ENCODE results near the gene ALKBH2.

Gene ALKBH2

DNA sequence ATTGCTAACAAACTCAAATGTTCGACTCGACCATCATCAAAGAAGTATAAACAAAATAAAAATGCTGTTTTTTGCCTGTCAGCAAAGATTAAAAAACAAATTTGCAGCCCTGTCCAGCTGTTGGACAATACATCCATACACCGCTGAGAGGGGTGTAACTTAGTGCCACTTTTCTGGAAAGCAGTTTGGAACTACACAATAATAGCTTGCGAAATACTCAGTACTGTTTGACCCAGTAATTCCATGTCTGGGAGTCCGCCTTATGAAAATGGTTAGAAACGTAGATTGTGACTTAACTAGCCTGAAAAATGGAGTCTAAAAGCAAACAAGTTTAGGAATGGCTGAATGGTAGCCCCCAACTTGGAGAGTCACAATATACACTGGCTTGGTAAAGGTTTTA, 34.5 kb downstream of the ALKBH2 start:
- TF ChIP-seq, protein P1, sequence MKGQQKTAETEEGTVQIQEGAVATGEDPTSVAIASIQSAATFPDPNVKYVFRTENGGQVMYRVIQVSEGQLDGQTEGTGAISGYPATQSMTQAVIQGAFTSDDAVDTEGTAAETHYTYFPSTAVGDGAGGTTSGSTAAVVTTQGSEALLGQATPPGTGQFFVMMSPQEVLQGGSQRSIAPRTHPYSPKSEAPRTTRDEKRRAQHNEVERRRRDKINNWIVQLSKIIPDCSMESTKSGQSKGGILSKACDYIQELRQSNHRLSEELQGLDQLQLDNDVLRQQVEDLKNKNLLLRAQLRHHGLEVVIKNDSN (IDR thresholded peaks at IDR 0.05): no peak
- TF ChIP-seq EGR1 (IDR thresholded peaks at IDR 0.05) (no peak), NFIC (IDR thresholded peaks at IDR 0.05) (no peak), RAD21 (IDR thresholded peaks at IDR 0.05; ENCODE audit: low read depth) (no peak), EP300 (IDR thresholded peaks at IDR 0.05; ENCODE audit: borderline replicate concordance) (no peak)
- TF ChIP-seq, protein P2, sequence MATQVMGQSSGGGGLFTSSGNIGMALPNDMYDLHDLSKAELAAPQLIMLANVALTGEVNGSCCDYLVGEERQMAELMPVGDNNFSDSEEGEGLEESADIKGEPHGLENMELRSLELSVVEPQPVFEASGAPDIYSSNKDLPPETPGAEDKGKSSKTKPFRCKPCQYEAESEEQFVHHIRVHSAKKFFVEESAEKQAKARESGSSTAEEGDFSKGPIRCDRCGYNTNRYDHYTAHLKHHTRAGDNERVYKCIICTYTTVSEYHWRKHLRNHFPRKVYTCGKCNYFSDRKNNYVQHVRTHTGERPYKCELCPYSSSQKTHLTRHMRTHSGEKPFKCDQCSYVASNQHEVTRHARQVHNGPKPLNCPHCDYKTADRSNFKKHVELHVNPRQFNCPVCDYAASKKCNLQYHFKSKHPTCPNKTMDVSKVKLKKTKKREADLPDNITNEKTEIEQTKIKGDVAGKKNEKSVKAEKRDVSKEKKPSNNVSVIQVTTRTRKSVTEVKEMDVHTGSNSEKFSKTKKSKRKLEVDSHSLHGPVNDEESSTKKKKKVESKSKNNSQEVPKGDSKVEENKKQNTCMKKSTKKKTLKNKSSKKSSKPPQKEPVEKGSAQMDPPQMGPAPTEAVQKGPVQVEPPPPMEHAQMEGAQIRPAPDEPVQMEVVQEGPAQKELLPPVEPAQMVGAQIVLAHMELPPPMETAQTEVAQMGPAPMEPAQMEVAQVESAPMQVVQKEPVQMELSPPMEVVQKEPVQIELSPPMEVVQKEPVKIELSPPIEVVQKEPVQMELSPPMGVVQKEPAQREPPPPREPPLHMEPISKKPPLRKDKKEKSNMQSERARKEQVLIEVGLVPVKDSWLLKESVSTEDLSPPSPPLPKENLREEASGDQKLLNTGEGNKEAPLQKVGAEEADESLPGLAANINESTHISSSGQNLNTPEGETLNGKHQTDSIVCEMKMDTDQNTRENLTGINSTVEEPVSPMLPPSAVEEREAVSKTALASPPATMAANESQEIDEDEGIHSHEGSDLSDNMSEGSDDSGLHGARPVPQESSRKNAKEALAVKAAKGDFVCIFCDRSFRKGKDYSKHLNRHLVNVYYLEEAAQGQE (IDR thresholded peaks at IDR 0.05; ENCODE audit: low read depth): no peak

DNA sequence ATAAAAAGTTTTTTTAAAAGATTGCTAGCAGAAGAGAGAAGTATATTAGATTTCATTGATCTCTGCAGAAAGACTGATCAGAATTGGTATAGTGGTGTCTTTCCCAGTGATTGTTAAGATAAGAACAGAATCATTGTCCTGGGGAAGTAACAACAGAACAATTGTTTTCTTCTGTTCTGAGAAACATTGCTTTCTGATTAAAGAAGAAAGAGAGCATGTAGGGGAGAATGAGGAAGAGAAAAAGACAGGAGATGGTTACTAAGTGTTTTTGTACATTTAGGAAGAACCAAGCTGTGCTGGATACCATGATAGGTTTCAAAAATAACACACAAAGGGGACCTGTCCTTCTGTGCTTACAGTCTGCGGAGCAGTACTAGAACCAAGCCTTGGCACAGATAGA, 35.9 kb downstream of the ALKBH2 start:
- TF ChIP-seq RAD21 (IDR thresholded peaks at IDR 0.05; ENCODE audit: low read depth): no peak
- no peak for TF ChIP-seq YY1 (IDR thresholded peaks at IDR 0.05; ENCODE audit: low read depth)
- TF ChIP-seq CEBPB (IDR thresholded peaks at IDR 0.05): no peak
- no peak for TF ChIP-seq EGR1 (IDR thresholded peaks at IDR 0.05)
- TF ChIP-seq, protein P3, sequence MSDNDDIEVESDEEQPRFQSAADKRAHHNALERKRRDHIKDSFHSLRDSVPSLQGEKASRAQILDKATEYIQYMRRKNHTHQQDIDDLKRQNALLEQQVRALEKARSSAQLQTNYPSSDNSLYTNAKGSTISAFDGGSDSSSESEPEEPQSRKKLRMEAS (IDR thresholded peaks at IDR 0.05): no peak
- TF ChIP-seq FOXM1 (IDR thresholded peaks at IDR 0.05; ENCODE audit: borderline replicate concordance, low read depth): no peak
- no peak for TF ChIP-seq TAF1 (IDR thresholded peaks at IDR 0.05; ENCODE audit: low read depth)
- no peak for TF ChIP-seq ZBTB7A (IDR thresholded peaks at IDR 0.05; ENCODE audit: low read depth)
- no peak for TF ChIP-seq TEAD4 (IDR thresholded peaks at IDR 0.05)
- TF ChIP-seq, protein P2 (IDR thresholded peaks at IDR 0.05; ENCODE audit: low read depth): no peak
- no peak for TF ChIP-seq EP300 (IDR thresholded peaks at IDR 0.05; ENCODE audit: borderline replicate concordance)
- TF ChIP-seq, protein P1 (IDR thresholded peaks at IDR 0.05): no peak
- no peak for TF ChIP-seq CREB1 (IDR thresholded peaks at IDR 0.05; ENCODE audit: low read depth)
- TF ChIP-seq TCF12 (IDR thresholded peaks at IDR 0.05; ENCODE audit: low read depth): no peak
- TF ChIP-seq NFIC (IDR thresholded peaks at IDR 0.05): no peak

DNA sequence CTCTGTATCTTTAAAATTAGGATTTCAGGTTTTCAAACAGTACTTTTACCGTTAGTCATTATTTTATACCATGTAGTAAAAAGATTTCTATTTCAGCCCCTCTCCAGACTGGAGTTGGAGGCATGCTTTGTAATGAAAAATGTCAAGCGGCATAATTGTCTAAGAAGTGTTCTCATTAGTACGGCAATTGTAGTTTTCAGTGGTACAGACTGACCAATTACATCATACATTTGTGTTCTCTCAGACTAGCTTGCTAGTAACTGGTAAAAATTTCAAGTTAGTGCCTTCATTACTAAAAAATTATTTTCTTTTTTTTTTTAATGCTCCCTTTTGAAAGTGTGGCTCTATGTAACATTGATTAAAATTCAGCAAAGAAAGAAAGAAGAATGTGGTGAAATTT, 36.4 kb downstream of the ALKBH2 start:
- TF ChIP-seq ZBTB7A (IDR thresholded peaks at IDR 0.05; ENCODE audit: low read depth): no peak
- TF ChIP-seq CREB1 (IDR thresholded peaks at IDR 0.05; ENCODE audit: low read depth): no peak
- no peak for TF ChIP-seq TEAD4 (IDR thresholded peaks at IDR 0.05)
- no peak for TF ChIP-seq EP300 (IDR thresholded peaks at IDR 0.05; ENCODE audit: borderline replicate concordance)

DNA sequence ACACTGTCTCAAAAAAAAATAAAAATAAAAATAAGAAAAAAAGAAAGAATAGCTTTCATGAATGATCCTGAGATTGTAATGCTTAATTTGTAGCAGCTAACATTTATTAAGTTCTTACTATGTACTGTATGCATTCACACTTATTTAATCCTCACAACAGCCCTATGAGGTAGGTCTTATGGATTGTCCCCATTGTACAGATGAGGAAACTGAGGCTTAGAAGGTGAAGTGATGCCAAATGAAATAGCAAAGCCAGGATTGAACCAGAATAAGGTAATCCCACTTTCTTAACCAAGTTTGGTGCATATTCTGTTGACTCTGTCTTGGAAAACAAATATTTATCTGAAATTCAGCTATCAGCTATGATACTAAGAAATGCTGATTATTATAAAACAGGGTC, 38.8 kb downstream of the ALKBH2 start:
- TF ChIP-seq EP300 (IDR thresholded peaks at IDR 0.05; ENCODE audit: borderline replicate concordance) (no peak), YY1 (IDR thresholded peaks at IDR 0.05; ENCODE audit: low read depth) (no peak), CREB1 (IDR thresholded peaks at IDR 0.05; ENCODE audit: low read depth) (no peak), FOXM1 (IDR thresholded peaks at IDR 0.05; ENCODE audit: borderline replicate concordance, low read depth) (no peak), NFIC (IDR thresholded peaks at IDR 0.05) (no peak), CEBPB (IDR thresholded peaks at IDR 0.05) (no peak), TEAD4 (IDR thresholded peaks at IDR 0.05) (no peak), ZBTB7A (IDR thresholded peaks at IDR 0.05; ENCODE audit: low read depth) (no peak)
- TF ChIP-seq, protein P3 (IDR thresholded peaks at IDR 0.05): no peak
- TF ChIP-seq, protein P1 (IDR thresholded peaks at IDR 0.05): no peak

DNA sequence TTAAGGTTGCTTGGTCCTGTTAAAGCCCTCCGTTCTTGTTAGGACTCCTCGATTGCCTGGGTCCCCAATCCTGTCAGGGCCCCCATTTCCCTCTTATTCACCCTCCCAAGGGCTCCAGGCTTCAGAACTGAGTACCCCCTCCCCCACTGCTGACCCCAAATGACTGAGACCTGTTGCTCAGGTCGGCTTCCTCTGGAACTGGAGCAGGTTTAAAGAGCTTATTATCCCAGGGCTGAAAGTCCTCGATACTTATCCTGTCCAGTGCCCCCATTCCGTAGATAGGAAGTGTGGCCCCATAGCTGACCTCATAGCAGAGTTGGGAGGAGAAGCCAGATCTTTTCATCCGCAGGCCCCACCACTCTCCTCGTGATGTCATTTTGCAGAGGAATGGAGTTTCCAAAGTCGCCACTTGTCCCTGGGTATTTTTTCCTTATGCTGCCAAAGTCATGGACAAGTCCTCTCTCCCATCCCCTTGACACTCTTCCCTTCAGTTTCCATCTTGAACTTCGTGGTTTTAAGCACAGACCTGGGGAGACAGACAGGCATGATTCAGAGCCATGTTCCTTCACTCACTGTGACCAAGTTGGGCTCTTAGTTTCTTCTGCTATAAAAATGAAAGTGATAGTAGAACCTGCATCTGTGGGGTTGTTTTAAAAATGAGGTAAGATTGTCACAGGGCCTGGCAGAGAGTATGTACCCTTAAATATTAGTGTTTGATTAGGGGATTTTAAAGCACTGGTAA, 39.7 kb downstream of the ALKBH2 start:
- TF ChIP-seq NFIC (IDR thresholded peaks at IDR 0.05) (no peak), TAF1 (IDR thresholded peaks at IDR 0.05; ENCODE audit: low read depth) (no peak), CEBPB (IDR thresholded peaks at IDR 0.05) (no peak), YY1 (IDR thresholded peaks at IDR 0.05; ENCODE audit: low read depth) (no peak), EGR1 (IDR thresholded peaks at IDR 0.05) (no peak), TCF12 (IDR thresholded peaks at IDR 0.05; ENCODE audit: low read depth) (no peak), EP300 (IDR thresholded peaks at IDR 0.05; ENCODE audit: borderline replicate concordance) (no peak), TEAD4 (IDR thresholded peaks at IDR 0.05) (no peak), CREB1 (IDR thresholded peaks at IDR 0.05; ENCODE audit: low read depth) (no peak), RAD21 (IDR thresholded peaks at IDR 0.05; ENCODE audit: low read depth) (no peak), ZBTB7A (IDR thresholded peaks at IDR 0.05; ENCODE audit: low read depth) (no peak)
- TF ChIP-seq, protein P1 (IDR thresholded peaks at IDR 0.05): no peak
- TF ChIP-seq, protein P2 (IDR thresholded peaks at IDR 0.05; ENCODE audit: low read depth): no peak
- TF ChIP-seq, protein P3 (IDR thresholded peaks at IDR 0.05): no peak
